Neuronal stem cell (in vitro differentiated cells): Measurements from ENCODE around the gene ARHGAP32.
A peak's percentile ranks its signal among the peaks of the same experiment; 100 is the strongest.
"Not testable (repeated sequence)": the region's sequence is repeated elsewhere in the genome, so short reads cannot be mapped to it uniquely, and the experiment has no call there.

Experiments used
- DNase-seq: peaks from one replicate; pipeline ENCODE4 v3.0.0-alpha.2; 2013; ENCODE audit warnings: low spot score
- H2AFZ ChIP-seq: one replicate; pipeline ENCODE4 v1.6.1; 2013; ENCODE audit warnings: mild to moderate bottlenecking, low read length, inconsistent platforms
- H2AK5ac ChIP-seq: 2 replicates; pipeline ENCODE4 v1.6.1; 2013; ENCODE audit warnings: low read depth, mild to moderate bottlenecking, inconsistent platforms, low read length, moderate library complexity, mixed read lengths
- H2BK120ac ChIP-seq: 2 replicates; pipeline ENCODE4 v1.6.1; 2013; ENCODE audit warnings: low read depth, mild to moderate bottlenecking, inconsistent platforms, low read length, moderate library complexity, mixed read lengths
- H2BK12ac ChIP-seq: one replicate; pipeline ENCODE4 v1.6.1; 2013; ENCODE audit warnings: low read length, inconsistent platforms
- H2BK15ac ChIP-seq: 2 replicates; pipeline ENCODE4 v1.6.1; 2013; ENCODE audit warnings: mild to moderate bottlenecking, low read length, inconsistent platforms, mixed read lengths
- H2BK5ac ChIP-seq: one replicate; pipeline ENCODE4 v1.6.1; 2013; ENCODE audit warnings: inconsistent platforms, mild to moderate bottlenecking, low read length, moderate library complexity
- H3K14ac ChIP-seq: one replicate; pipeline ENCODE4 v1.6.1; 2013; ENCODE audit warnings: low read length, inconsistent platforms
- H3K18ac ChIP-seq: 2 replicates; pipeline ENCODE4 v1.6.1; 2013; ENCODE audit warnings: low read length, inconsistent platforms
- H3K23ac ChIP-seq: 2 replicates; pipeline ENCODE4 v1.6.1; 2013; ENCODE audit warnings: low read depth, mild to moderate bottlenecking, mixed read lengths, low read length, inconsistent platforms; ENCODE audit not compliant: poor library complexity
- H3K27ac ChIP-seq: replicated peaks from 3 replicates; pipeline ENCODE4 v1.5.1; 2013; ENCODE audit warnings: low read length, inconsistent platforms
- H3K27me3 ChIP-seq, 3 experiments: 2 replicates each; pipeline ENCODE4 v1.6.1; 2013; ENCODE audit warnings: low read length in 3 of 3, mild to moderate bottlenecking in 2 of 3, inconsistent platforms in 1 of 3, low read depth in 1 of 3, mixed read lengths in 1 of 3, moderate library complexity in 1 of 3; ENCODE audit not compliant: control insufficient read depth in 3 of 3, insufficient read depth in 3 of 3
- H3K36me3 ChIP-seq, 2 donors: replicated peaks in 1 of 2; 2 replicates each; pipeline ENCODE4 v1.6.1; 2013; ENCODE audit warnings: low read length in 2 of 2; ENCODE audit not compliant: control insufficient read depth in 2 of 2, insufficient read depth in 2 of 2
- H3K4ac ChIP-seq: 2 replicates; pipeline ENCODE4 v1.6.1; 2013; ENCODE audit warnings: inconsistent platforms, mild to moderate bottlenecking, low read length, moderate library complexity
- H3K4me1 ChIP-seq, 2 donors: 1 replicate in 1 of 2; 2 replicates in 1 of 2; pipeline ENCODE4 v1.6.1; 2013; ENCODE audit warnings: low read length in 2 of 2, low read depth in 1 of 2; ENCODE audit not compliant: control insufficient read depth in 2 of 2, insufficient read depth in 1 of 2
- H3K4me2 ChIP-seq: one replicate; pipeline ENCODE4 v1.6.1; 2013; ENCODE audit warnings: mild to moderate bottlenecking, low read length, inconsistent platforms; ENCODE audit not compliant: insufficient read depth, poor library complexity, severe bottlenecking
- H3K4me3 ChIP-seq, 2 donors: 2 replicates each; pipeline ENCODE4 v1.5.1; 2013; ENCODE audit warnings: low read length in 2 of 2, mild to moderate bottlenecking in 2 of 2, inconsistent platforms in 1 of 2, moderate library complexity in 1 of 2
- H3K79me1 ChIP-seq: one replicate; pipeline ENCODE4 v1.6.1; 2013; ENCODE audit warnings: low read depth, mild to moderate bottlenecking, inconsistent platforms, low read length, moderate library complexity
- H3K9ac ChIP-seq: one replicate; pipeline ENCODE4 v1.6.1; 2013; ENCODE audit warnings: mild to moderate bottlenecking, low read depth, low read length, inconsistent platforms; ENCODE audit not compliant: poor library complexity
- H3K9me3 ChIP-seq, 2 donors: replicated peaks in 1 of 2; 2 replicates each; pipeline versions ENCODE3 to v1.6.1; 2013; ENCODE audit warnings: low read length in 2 of 2, mild to moderate bottlenecking in 2 of 2, inconsistent platforms in 1 of 2, low read depth in 1 of 2, mixed read lengths in 1 of 2, moderate library complexity in 1 of 2; ENCODE audit not compliant: control insufficient read depth in 2 of 2, insufficient read depth in 1 of 2
- H4K8ac ChIP-seq: one replicate; pipeline ENCODE4 v1.6.1; 2013; ENCODE audit warnings: low read depth, mild to moderate bottlenecking, inconsistent platforms, low read length, moderate library complexity
- H4K91ac ChIP-seq: one replicate; pipeline ENCODE4 v1.6.1; 2013; ENCODE audit warnings: low read length, low read depth, mild to moderate bottlenecking, inconsistent platforms; ENCODE audit not compliant: poor library complexity
- WGBS, 2 donors: extraction: QIAGEN DNeasy Blood & Tissue Kit; methylation state at CpG; one replicate each; pipeline ENCODE4 v1.1.7; 2013; ENCODE audit warnings: missing lambda C conversion rate in 2 of 2, mixed read lengths in 1 of 2; ENCODE audit not compliant: insufficient read length in 2 of 2, insufficient replicate concordance in 1 of 2; ENCODE audit errors: extremely low coverage in 2 of 2; 5-methylcytosine and 5-hydroxymethylcytosine counted together

The ARHGAP32 gene

GRCh38 chr11:129143335-129143734 lies 48.8 kb downstream of the ARHGAP32 start:
- Histone ChIP-seq H2BK5ac (no peak overlapping the region), H4K91ac (no peak overlapping the region), H3K36me3 (no peaks in the 10 kb centered on the region), H3K4me1 (peaks cover 5 to 24% of the 10 kb centered on the region in 2 donors), H3K23ac (no peak overlapping the region), H2BK12ac (no peak overlapping the region), H2BK15ac (no peak overlapping the region), H3K4me3 (peak overlapping the region in 1 of 2 donors; percentile 1), H3K9me3 (peaks cover 2 to 11% of the 10 kb centered on the region in 2 donors), H3K4me2 (no peak overlapping the region), H4K8ac (no peak overlapping the region), H3K27me3 (no peaks in the 10 kb centered on the region), H3K9ac (no peak overlapping the region), H3K18ac (peak overlapping the region; percentile 57), H3K27ac (no peak overlapping the region), H2BK120ac (no peak overlapping the region), H2AK5ac (no peak overlapping the region), H2AFZ (peak overlapping the region; percentile 80), H3K14ac (no peak overlapping the region), H3K79me1 (peaks cover 2% of the 10 kb centered on the region), H3K4ac (no peak overlapping the region)
- peak; percentile 1 for DNase-seq
- WGBS, 2 donors, result no CpG with 5 or more reads among the region's 8 CpGs

GRCh38 chr11:129141748-129142523 lies 50.2 kb downstream of the ARHGAP32 start:
- Histone ChIP-seq H3K4ac (no peak overlapping the region), H2BK120ac (no peak overlapping the region), H3K27ac (no peak overlapping the region), H3K4me1 (peaks cover 5 to 24% of the 10 kb centered on the region in 2 donors), H3K27me3 (no peaks in the 10 kb centered on the region), H3K9ac (no peak overlapping the region), H3K23ac (no peak overlapping the region), H2BK5ac (no peak overlapping the region), H4K91ac (no peak overlapping the region), H3K9me3 (peaks cover 2% of the 10 kb centered on the region in 2 donors), H2BK15ac (no peak overlapping the region), H2AFZ (no peak overlapping the region), H3K36me3 (no peaks in the 10 kb centered on the region), H4K8ac (no peak overlapping the region), H2AK5ac (no peak overlapping the region), H3K18ac (no peak overlapping the region), H3K14ac (no peak overlapping the region), H3K79me1 (peaks cover 2% of the 10 kb centered on the region), H3K4me2 (no peak overlapping the region), H3K4me3 (no peak overlapping the region), H2BK12ac (no peak overlapping the region)
- WGBS, 2 donors, result no CpG with 5 or more reads among the region's 8 CpGs
- DNase-seq, result no peak

GRCh38 chr11:129131316-129131715 lies 60.8 kb downstream of the ARHGAP32 start:
- Histone ChIP-seq H4K8ac (no peak overlapping the region), H3K4ac (no peak overlapping the region), H3K79me1 (no peaks in the 10 kb centered on the region), H2BK15ac (no peak overlapping the region), H2BK12ac (no peak overlapping the region), H3K23ac (no peak overlapping the region), H3K9ac (no peak overlapping the region), H3K36me3 (no peaks in the 10 kb centered on the region), H3K4me3 (no peak overlapping the region), H4K91ac (no peak overlapping the region), H3K18ac (no peak overlapping the region), H3K4me2 (no peak overlapping the region), H2AK5ac (no peak overlapping the region), H2BK120ac (no peak overlapping the region), H3K27me3 (no peaks in the 10 kb centered on the region), H3K14ac (no peak overlapping the region), H3K4me1 (no peaks in the 10 kb centered on the region), H2BK5ac (no peak overlapping the region), H3K27ac (no peak overlapping the region), H3K9me3 (peaks cover 0 to 10% of the 10 kb centered on the region in 2 donors), H2AFZ (no peak overlapping the region)
- no peak for DNase-seq
- no CpG with 5 or more reads among the region's 6 CpGs for WGBS, 2 donors

GRCh38 chr11:129128881-129129620 lies 63.1 kb downstream of the ARHGAP32 start:
- not testable (repeated sequence) for DNase-seq, H3K4me3 ChIP-seq, H3K9me3 ChIP-seq, H4K91ac ChIP-seq, H3K4me1 ChIP-seq, H3K23ac ChIP-seq, H3K9ac ChIP-seq, H3K36me3 ChIP-seq, H3K27me3 ChIP-seq, H2AFZ ChIP-seq, H4K8ac ChIP-seq, H2BK12ac ChIP-seq, H2BK5ac ChIP-seq, H3K27ac ChIP-seq, H2BK15ac ChIP-seq, H3K14ac ChIP-seq, H2BK120ac ChIP-seq, H3K79me1 ChIP-seq, H3K4ac ChIP-seq, H2AK5ac ChIP-seq, H3K18ac ChIP-seq, H3K4me2 ChIP-seq
- WGBS, 2 donors, result no CpG with 5 or more reads among the region's 51 CpGs
